ENCODE measurements around the gene OR2T2.
"Not testable (repeated sequence)": the region's sequence is repeated elsewhere in the genome, so short reads cannot be mapped to it uniquely, and the experiment has no call there.

- TF ChIP-seq CTCF, POLR2A, EP300, POLR2AphosphoS5 (IDR thresholded peaks at IDR 0.05): not testable (repeated sequence)
These were observed 11.2 kb downstream of the OR2T2 start for GRCh38 chr1:248456635-248457034.

All from sigmoid colon (tissue), 4 donors.